Liver (tissue), 3 donors: Measurements from ENCODE around the gene YY1.

ENCODE experiments used
- CTCF ChIP-seq: fragments of 150-350 bp; IDR thresholded peaks from 2 replicates; pipeline ENCODE4 v1.5.1; 2017; ENCODE audit warnings: improper control_type of control experiment, low read depth, low read length; ENCODE audit not compliant: missing input control
- EGR1 ChIP-seq, 2 donors: IDR thresholded peaks; 2 replicates each; pipeline ENCODE4 v1.6.1; 2016 to 2018; ENCODE audit warnings: antibody characterized with exemption in 2 of 2, low read depth in 2 of 2
- FOXA1 ChIP-seq: IDR thresholded peaks from 2 replicates; pipeline ENCODE4 v1.6.1; 2016; ENCODE audit warnings: antibody characterized with exemption
- GABPA ChIP-seq, 2 donors: IDR thresholded peaks in 1 of 2; conservative IDR thresholded peaks in 1 of 2; 2 replicates each; pipeline ENCODE4 v1.6.1; 2016; ENCODE audit warnings: antibody characterized with exemption in 2 of 2, mild to moderate bottlenecking in 1 of 2, moderate library complexity in 1 of 2
- HNF4A ChIP-seq, 2 donors: conservative IDR thresholded peaks; 2 replicates each; pipeline ENCODE4 v1.6.1; 2016; ENCODE audit warnings: antibody characterized with exemption in 2 of 2, mild to moderate bottlenecking in 2 of 2
- JUND ChIP-seq, 2 donors: IDR thresholded peaks; 2 replicates each; pipeline ENCODE4 v1.6.1; 2016; ENCODE audit warnings: antibody characterized with exemption in 2 of 2
- SP1 ChIP-seq: IDR thresholded peaks from 2 replicates; pipeline ENCODE4 v1.6.1; 2018; ENCODE audit warnings: antibody characterized with exemption, mild to moderate bottlenecking
- TAF1 ChIP-seq: conservative IDR thresholded peaks from 2 replicates; pipeline ENCODE4 v1.6.1; 2016; ENCODE audit warnings: antibody characterized with exemption, mild to moderate bottlenecking
- YY1 ChIP-seq: IDR thresholded peaks from 2 replicates; pipeline ENCODE4 v1.6.1; 2016; ENCODE audit warnings: antibody characterized with exemption, mild to moderate bottlenecking
- ZBTB33 ChIP-seq: IDR thresholded peaks from 2 replicates; pipeline ENCODE4 v1.6.1; 2016; ENCODE audit warnings: antibody characterized with exemption
- TF ChIP-seq, protein P1 (sequence below): IDR thresholded peaks from 2 replicates; pipeline ENCODE4 v1.6.1; 2016; ENCODE audit warnings: antibody characterized with exemption
- donor health status: healthy.
- donor health status: healthy.

DNA sequence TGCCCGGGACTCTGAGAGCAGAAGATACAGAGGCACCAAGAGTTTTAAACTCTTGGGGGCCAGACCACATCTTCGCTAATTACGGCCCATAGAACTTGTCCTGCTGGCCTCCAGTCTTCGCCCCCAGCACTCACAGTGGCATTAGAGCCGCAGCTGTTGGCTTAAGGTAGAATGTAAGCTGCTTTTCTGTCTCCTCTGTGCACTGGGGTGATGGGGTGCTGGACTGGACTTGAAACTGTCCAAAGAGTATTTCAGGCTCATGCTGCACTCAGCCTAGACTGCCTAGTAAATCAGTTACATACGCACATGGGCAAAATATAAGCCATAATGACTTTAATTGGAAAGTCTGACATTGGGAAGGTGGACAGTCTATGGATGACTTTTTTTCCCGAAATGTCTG is 29.0 kb downstream of the YY1 start:
- TF ChIP-seq CTCF (no peak), SP1 (no peak), YY1 (no peak), TAF1 (no peak), EGR1 (IDR thresholded peaks at IDR 0.05; ENCODE audit: low read depth in 2 of 2) (no peak), JUND (IDR thresholded peaks at IDR 0.05) (no peak), HNF4A (conservative IDR thresholded peaks at IDR 0.05) (peak; percentile 57 to 82), FOXA1 (no peak), ZBTB33 (no peak), GABPA (IDR thresholded peaks at IDR 0.05 in 1 of 2, conservative IDR thresholded peaks at IDR 0.05 in 1 of 2) (no peak)
- TF ChIP-seq, protein P1, sequence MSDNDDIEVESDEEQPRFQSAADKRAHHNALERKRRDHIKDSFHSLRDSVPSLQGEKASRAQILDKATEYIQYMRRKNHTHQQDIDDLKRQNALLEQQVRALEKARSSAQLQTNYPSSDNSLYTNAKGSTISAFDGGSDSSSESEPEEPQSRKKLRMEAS = no peak
